PFSK-1 (cell line): ENCODE results near the gene GFAP.

ENCODE experiments used
- FOXP2 ChIP-seq: optimal IDR thresholded peaks from 2 replicates; pipeline ENCODE3; 2011; ENCODE audit warnings: borderline replicate concordance, control low read depth, inconsistent platforms; ENCODE audit not compliant: insufficient read depth; ENCODE audit errors: extremely low read length, extremely low read depth
- POLR2AphosphoS5 ChIP-seq: IDR thresholded peaks from 2 replicates; pipeline ENCODE4 v1.6.1; 2012; ENCODE audit warnings: low read depth, mild to moderate bottlenecking, control low read depth, low read length, moderate library complexity
- REST ChIP-seq, 2 experiments: IDR thresholded peaks; 2 replicates each; pipeline versions ENCODE4 v1.6.1 to v1.8.0; 2011 to 2012; ENCODE audit warnings: low read depth in 2 of 2, low read length in 2 of 2, control low read depth in 1 of 2, inconsistent platforms in 1 of 2, mild to moderate bottlenecking in 1 of 2, moderate library complexity in 1 of 2; ENCODE audit not compliant: insufficient read depth in 1 of 2
- SIN3A ChIP-seq: IDR thresholded peaks from 2 replicates; pipeline ENCODE4 v1.6.1; 2012; ENCODE audit warnings: mild to moderate bottlenecking, low read length, moderate library complexity, borderline replicate concordance; ENCODE audit not compliant: insufficient read depth
- TAF1 ChIP-seq: IDR thresholded peaks from 2 replicates; pipeline ENCODE4 v1.6.1; 2012; ENCODE audit warnings: low read length, control low read depth, borderline replicate concordance; ENCODE audit not compliant: insufficient read depth

Gene GFAP

GRCh38 chr17:44933824-44934744, 18.8 kb upstream of the GFAP start:
- no peak for TF ChIP-seq POLR2AphosphoS5
- no peak for TF ChIP-seq SIN3A

- TF ChIP-seq SIN3A = no peak
These were observed 17.4 kb upstream of the GFAP start for GRCh38 chr17:44932787-44933097.

GRCh38 chr17:44932096-44932786, 16.9 kb upstream of the GFAP start:
- TF ChIP-seq REST (IDR thresholded peaks at IDR 0.05; ENCODE audit: insufficient read depth in 1 of 2, low read depth in 2 of 2, low read length in 2 of 2) (no peak), POLR2AphosphoS5 (no peak)

- TF ChIP-seq REST (IDR thresholded peaks at IDR 0.05; ENCODE audit: insufficient read depth in 1 of 2, low read depth in 2 of 2, low read length in 2 of 2) (no peak), SIN3A (no peak), POLR2AphosphoS5 (no peak), TAF1 (no peak), FOXP2 (no peak)
These were observed 16.1 kb upstream of the GFAP start for GRCh38 chr17:44931376-44931775.

GRCh38 chr17:44930667-44931066, 15.4 kb upstream of the GFAP start:
- TF ChIP-seq TAF1 (no peak), SIN3A (no peak), FOXP2 (no peak), POLR2AphosphoS5 (no peak), REST (IDR thresholded peaks at IDR 0.05; ENCODE audit: insufficient read depth in 1 of 2, low read depth in 2 of 2, low read length in 2 of 2) (no peak)

GRCh38 chr17:44928950-44929720, 13.8 kb upstream of the GFAP start:
- TF ChIP-seq POLR2AphosphoS5 (no peak), FOXP2 (no peak), REST (IDR thresholded peaks at IDR 0.05; ENCODE audit: insufficient read depth in 1 of 2, low read depth in 2 of 2, low read length in 2 of 2) (no peak), SIN3A (no peak), TAF1 (no peak)
